Right hindlimb (tissue), 1 donor: ENCODE data around the gene ACER1.
"Not testable (repeated sequence)": the region's sequence is repeated elsewhere in the genome, so short reads cannot be mapped to it uniquely, and the experiment has no call there.

Source experiments
- DNase-seq: peaks from one replicate; pipeline ENCODE4 v3.0.0-alpha.2; 2018

Gene ACER1, protein sequence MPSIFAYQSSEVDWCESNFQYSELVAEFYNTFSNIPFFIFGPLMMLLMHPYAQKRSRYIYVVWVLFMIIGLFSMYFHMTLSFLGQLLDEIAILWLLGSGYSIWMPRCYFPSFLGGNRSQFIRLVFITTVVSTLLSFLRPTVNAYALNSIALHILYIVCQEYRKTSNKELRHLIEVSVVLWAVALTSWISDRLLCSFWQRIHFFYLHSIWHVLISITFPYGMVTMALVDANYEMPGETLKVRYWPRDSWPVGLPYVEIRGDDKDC

GRCh38 chr19:6333439-6333838, at the start of gene ACER1:
Gene ACER1, minus strand, starts transcription at chr19:6333612. Its CDS starts 61 bp downstream, at chr19:6333551.
- no peak for DNase-seq

- no peak for DNase-seq
Measured at GRCh38 chr19:6383188-6383587, 49.8 kb upstream of the ACER1 start.

- no peak for DNase-seq
Measured at GRCh38 chr19:6381030-6381750, 47.8 kb upstream of the ACER1 start.

- no peak for DNase-seq
Measured at GRCh38 chr19:6379744-6380143, 46.3 kb upstream of the ACER1 start.

- DNase-seq: no peak
Measured at GRCh38 chr19:6378486-6378885, 45.1 kb upstream of the ACER1 start.

- peak; percentile 74 for DNase-seq
Measured at GRCh38 chr19:6378041-6378440, 44.6 kb upstream of the ACER1 start.

DNA sequence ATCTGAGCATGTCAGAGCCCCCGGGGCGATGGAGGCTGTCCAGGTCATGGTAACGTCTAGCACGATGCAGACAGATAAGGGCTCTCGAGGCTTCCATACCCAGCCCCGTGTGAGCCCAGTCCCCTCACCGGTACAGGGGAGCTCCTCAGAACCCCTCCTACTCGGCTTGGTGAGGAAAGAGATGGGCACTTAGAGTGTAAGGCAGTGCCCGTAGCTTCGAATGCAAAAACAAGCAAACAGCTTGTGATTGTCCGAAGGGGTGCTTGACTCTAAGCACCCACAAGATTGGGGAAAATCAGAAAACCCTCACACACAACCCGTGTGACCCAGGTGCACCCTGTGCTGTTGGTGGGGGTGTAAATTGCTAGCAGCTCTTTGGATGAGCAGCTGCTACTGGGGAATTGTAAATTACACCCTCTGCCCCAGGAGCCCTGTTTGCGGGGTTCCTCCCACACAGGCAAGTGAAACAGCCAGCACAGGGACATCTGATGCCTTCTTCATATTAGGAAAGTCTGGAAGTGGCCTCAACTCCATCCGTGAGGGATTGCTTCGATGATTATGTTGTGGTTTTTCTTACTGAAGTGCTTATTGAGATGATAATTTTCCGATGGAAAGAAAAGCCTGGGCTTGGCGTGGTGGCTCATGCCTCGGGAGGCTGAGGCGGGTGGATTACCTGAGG, 43.2 kb upstream of the ACER1 start:
- DNase-seq: no peak

DNA sequence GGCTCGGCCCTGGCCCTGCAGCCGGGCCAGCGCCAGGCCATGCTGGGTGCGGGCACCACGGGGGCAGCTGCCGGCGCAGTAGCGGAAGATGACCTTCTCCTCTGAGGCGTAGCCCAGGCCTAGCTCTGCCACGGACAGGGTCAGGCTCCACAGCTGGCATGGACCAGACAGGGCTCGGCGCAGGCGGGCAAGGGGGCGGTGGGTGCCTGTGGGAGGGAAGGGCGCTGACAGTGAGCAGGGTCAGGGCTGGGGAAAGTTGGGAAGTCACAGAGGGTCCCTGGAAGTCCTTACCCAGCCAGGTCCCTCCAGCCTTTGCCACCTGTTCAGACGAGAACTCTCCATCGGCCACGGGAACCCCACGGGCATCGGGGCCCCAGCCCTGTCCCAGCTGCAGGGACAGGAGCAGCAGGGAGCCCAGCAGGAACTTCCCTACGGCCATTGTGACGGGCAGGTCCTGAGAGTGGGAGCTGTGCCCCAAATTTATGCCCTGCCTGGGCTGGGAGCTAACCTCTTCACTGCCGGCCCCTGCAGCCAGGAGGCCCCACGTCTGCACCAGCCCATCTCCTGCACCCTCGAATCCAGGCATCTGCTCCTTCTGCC, 42.1 kb upstream of the ACER1 start, which contains the start of gene PSPN:
Gene PSPN, minus strand, starts transcription at position 523 of the 600 bp plus-strand sequence. Its CDS starts 84 bp downstream, at position 439.
- no peak for DNase-seq

DNA sequence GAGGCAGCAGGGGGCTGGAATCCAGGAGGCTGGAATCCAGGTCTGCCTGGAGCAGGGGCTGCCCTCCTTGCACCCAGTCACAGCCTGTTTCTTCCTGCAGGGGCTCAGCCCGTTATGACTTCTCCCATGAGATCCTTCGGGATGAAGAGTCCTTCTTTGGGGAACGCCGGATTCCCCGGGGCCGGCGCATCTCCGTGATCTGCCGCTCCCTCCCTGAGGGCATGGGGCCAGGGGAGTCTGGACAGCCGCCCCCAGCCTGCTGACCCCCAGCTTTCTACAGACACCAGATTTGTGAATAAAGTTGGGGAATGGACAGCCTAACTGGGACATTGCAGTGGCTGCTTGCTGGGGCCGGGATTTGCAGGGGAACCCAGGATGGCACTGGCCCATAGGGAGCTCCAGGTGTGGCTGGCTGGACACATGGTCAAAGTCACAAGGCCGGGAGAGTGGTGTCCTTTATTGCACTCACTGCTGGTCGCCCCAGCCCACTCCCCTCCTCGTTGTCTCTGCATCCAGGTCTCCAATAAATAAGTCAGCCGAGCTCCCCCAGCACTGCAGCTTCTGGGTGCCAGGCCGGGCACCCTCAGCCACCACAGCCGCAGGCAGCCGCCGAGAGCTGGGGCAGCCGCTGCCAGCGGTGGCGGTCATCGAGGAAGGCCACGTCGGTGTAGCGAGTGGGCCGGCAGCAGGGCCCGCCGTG, 41.4 kb upstream of the ACER1 start:
- no peak for DNase-seq

DNA sequence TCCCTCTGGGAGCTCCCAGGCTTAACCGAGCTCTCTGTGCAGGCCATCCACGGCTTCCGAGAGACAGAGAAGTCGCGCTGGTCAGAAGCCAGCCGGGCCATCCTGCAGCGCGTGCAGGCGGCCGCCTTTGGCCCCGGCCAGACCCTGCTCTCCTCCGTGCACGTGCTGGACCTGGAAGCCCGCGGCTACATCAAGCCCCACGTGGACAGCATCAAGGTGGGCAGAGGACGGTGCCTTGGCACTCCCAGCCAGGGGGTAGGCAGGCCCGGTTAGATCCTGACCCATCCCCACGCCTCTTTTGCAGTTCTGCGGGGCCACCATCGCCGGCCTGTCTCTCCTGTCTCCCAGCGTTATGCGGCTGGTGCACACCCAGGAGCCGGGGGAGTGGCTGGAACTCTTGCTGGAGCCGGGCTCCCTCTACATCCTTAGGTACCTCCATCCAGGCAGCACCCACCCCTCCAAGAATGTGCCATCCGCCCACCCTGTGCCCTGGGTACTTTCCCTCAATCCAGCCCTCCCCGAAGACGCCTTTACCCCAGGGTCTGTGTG, 40.8 kb upstream of the ACER1 start:
- peak; percentile 47 for DNase-seq

DNA sequence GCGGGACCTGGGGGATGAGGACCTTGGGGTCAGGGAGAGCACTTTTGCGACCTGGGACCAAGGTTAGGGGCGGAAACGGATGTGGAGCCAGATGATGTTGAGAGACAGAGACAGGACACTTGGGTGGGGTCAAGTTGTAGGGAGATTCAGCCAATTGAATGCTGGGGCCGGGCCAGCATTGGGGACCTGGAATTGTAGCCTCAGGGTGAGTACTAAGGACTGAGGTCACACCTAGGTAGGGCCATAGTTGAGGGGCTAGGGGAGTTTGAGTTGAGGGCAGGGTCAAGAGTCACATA, 40.3 kb upstream of the ACER1 start:
- no peak for DNase-seq

DNA sequence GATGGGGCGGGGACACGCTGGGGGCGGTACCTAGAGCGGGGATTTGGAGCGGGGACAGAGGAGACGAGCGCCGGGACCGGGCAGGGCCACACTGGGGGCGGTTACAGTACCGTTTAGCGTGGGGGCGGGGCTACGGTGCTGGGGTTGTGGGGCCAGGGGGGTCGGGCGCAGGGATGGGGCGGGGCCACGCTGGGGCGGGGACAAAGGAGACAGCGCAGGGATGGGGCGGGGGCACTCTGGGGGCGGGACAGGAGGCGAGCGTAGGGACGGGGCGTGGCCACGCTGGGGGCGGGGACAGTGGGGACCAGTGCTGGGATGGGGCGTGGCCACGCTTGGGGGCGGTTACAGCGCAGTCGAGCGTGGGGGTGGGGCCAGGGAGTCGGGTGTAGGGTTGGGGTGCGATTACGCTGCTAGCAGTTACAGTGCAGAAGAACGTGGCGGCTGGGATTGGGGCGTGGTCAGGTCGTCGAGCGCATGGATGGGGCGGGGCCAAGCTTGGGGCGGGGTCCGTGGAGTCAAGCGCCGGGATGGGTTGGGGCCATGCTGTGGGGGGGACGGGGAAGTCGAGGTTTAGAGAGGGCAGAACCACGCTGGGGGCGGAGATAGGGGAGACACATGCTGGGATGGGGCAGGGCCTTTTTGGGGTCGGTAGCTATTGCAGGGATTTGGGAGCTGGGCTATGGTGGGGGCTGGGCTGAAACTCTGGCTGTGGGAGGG, 39.8 kb upstream of the ACER1 start:
- DNase-seq: peak; percentile 100

GRCh38 chr19:6372594-6373095, 39.2 kb upstream of the ACER1 start, which contains the start of gene ALKBH7:
Gene ALKBH7, plus strand, starts transcription at chr19:6372794. Its CDS starts 27 bp downstream, at chr19:6372821.
- peak; percentile 99 for DNase-seq

DNA sequence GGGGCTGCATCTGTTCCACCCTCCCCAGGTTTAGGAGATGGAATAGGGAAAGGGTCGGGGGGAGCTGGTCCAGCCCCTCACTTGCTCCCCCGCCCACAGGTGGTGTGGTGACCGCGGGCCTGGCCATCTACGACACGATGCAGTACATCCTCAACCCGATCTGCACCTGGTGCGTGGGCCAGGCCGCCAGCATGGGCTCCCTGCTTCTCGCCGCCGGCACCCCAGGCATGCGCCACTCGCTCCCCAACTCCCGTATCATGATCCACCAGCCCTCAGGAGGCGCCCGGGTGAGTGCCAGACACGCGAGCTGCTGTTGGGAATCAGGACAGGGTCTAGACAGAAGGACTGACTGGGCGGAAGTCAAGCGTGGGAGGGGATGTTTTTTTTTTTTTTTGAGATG, 30.9 kb upstream of the ACER1 start:
- no peak for DNase-seq

GRCh38 chr19:6362351-6362801, 29.0 kb upstream of the ACER1 start:
- no peak for DNase-seq

DNA sequence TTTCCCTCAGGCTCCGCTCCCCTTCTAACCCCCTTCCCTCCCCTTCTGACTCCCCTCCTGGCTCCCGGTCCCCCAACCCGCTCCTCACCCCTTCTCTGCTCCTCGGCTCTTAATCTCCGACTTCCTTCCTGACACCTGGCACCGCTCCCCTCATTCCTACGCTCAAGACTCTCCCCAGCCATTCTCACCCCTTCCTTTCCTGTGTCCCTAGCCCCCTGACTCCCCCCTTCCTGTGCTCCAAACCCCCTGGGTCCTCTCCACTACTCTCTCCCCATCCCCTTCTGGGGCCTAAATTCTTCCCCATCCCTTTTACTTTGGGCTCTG, 28.6 kb upstream of the ACER1 start:
- no peak for DNase-seq

GRCh38 chr19:6360857-6361216, 27.4 kb upstream of the ACER1 start:
- not testable (repeated sequence) for DNase-seq

GRCh38 chr19:6360445-6360844, 27.0 kb upstream of the ACER1 start:
- not testable (repeated sequence) for DNase-seq

DNA sequence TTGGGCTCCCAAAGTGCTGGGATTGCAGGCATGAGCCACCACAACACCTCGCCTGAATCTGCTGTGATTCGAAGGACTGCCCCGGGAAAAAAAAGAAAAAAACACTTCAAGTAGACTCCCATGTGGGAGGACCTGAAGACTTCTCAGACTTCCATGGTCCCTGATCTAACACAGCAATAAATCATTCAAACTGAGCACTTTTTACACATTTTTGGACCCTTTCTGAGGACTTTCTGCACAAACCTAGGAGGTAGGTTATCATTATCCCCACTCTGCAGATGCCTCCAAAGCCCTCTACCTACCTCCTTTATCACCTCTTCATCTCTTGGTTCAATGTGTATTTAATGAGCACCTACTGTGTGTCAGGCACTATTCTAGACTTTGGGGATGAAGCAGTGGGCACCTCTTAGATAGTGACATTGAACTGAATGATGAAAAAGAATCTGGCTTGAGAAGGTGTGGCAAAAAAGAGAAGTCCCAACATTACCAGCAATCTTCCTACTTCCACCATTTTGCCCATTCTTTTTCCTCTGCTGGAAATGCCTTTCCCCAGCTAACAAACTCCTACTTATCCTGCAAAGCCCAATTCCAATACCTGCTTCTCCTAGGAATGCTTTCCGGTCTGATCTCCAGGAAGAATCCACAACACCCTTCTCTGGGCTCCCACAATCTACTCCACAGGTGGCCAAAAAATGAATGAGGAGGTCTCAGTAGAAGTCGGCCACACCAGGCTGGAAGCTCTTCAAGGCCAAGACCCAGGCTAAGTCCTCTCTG, 26.3 kb upstream of the ACER1 start:
- DNase-seq: no peak

- no peak for DNase-seq
Measured at GRCh38 chr19:6358003-6358402, 24.6 kb upstream of the ACER1 start.

GRCh38 chr19:6357174-6357573, 23.8 kb upstream of the ACER1 start:
- no peak for DNase-seq
